ENCODE measurements around the gene RFX8. TPM values are rescaled to one million over a fixed set of nuclear protein-coding genes. Genes with fewer than 3 reads are reported as not detected.

Gene RFX8
- total and polyA plus RNA-seq, 9 of the 15 experiments (the other 6 are each of a cell fraction or from before 2014, with no cell fraction given) = not detected

GRCh38 chr2:101442667-101443061 is 32.2 kb downstream of the RFX8 start (continued):
- TF ChIP-seq ZNF175 (CRISPR knock-in tag; IDR thresholded peaks at IDR 0.05; ENCODE audit: low read depth) (no peak), MAX (CRISPR knock-in tag; IDR thresholded peaks at IDR 0.05) (no peak)

GRCh38 chr2:101442042-101442666 is 32.8 kb downstream of the RFX8 start:
- ATAC-seq (no peak), DNase-seq (ENCODE audit: extremely low read depth in 1 of 4, low spot score in 3 of 4) (no peak), FAIRE-seq (no peak)
- WGBS (ENCODE audit: insufficient coverage, low coverage, missing lambda C conversion rate) = 6% methylated on average over 1 of the region's 1 CpG
- H3K4me3 ChIP-seq = no peak overlapping the region
- no peaks in the 10 kb centered on the region for H4K20me1 ChIP-seq (replicated peaks; ENCODE audit: control insufficient read depth, insufficient read depth, low read length)
- intact Hi-C loops (cut with micrococcal nuclease) = no loop called here
- no peaks in the 10 kb centered on the region for H3K9me1 ChIP-seq (ENCODE audit: control insufficient read depth, insufficient read depth, low read length)
- H3K36me3 ChIP-seq (ENCODE audit: control insufficient read depth, insufficient read depth, low read length) = no peaks in the 10 kb centered on the region
- peaks cover 0 to 7% of the 10 kb centered on the region in 2 experiments; a peak in 3 of 5 replicates for H3K4me1 ChIP-seq (replicated peaks in 1 of 2; ENCODE audit: control insufficient read depth in 2 of 2, insufficient read depth in 2 of 2, low read length in 2 of 2)
- H3K9me3 ChIP-seq (replicated peaks; ENCODE audit: control insufficient read depth, insufficient read depth, low read depth, low read length) = no peaks in the 10 kb centered on the region
- H2AFZ ChIP-seq (ENCODE audit: low read depth, low read length) = no peak overlapping the region
- TF ChIP-seq ZNF277 (CRISPR knock-in tag; IDR thresholded peaks at IDR 0.05; ENCODE audit: borderline replicate concordance) (no peak), PPARD (CRISPR knock-in tag; IDR thresholded peaks at IDR 0.05) (no peak), ARHGAP35 (IDR thresholded peaks at IDR 0.05; ENCODE audit: partially characterized antibody) (no peak), FOS (IDR thresholded peaks at IDR 0.05; ENCODE audit: extremely low read depth, insufficient read length) (no peak), MCM7 (IDR thresholded peaks at IDR 0.05) (no peak), ARID2 (IDR thresholded peaks at IDR 0.05) (no peak), ZNF12 (CRISPR knock-in tag; IDR thresholded peaks at IDR 0.05) (no peak), EHMT2 (IDR thresholded peaks at IDR 0.05) (no peak), ZBTB2 (IDR thresholded peaks at IDR 0.05) (no peak), ERF (CRISPR knock-in tag; IDR thresholded peaks at IDR 0.05) (no peak)
- H3K79me2 ChIP-seq (ENCODE audit: control insufficient read depth, insufficient read depth, low read length) = no peaks in the 10 kb centered on the region
- H3K27me3 ChIP-seq (ENCODE audit: control insufficient read depth in 2 of 2, insufficient read depth in 2 of 2, low read length in 2 of 2) = peaks cover 0 to 17% of the 10 kb centered on the region in 2 experiments; a peak in 2 of 5 replicates
- BruUV-seq (replicated peaks) = no TSS peak
- no peak overlapping the region for H3K27ac ChIP-seq (ENCODE audit: extremely low read depth, low read depth, low read length)
- H3K9ac ChIP-seq (ENCODE audit: insufficient read depth in 1 of 2, low read depth in 2 of 2, low read length in 2 of 2) = no peak overlapping the region
- H3K4me2 ChIP-seq (ENCODE audit: insufficient read depth, low read length) = no peak overlapping the region
- CTCF ChIA-PET (ENCODE audit: low intra/inter-chr PET ratio) = no interaction called here
- in situ Hi-C loops (cut with MboI) = no loop called here
- POLR2A ChIA-PET = no interaction called here

All from K562 (cell line).